GM10847 (cell line): Measurements from ENCODE around the gene ABCA13.

Experiments used
- POLR2A ChIP-seq: IDR thresholded peaks from 2 replicates; pipeline ENCODE4 v1.6.1; 2011; ENCODE audit not compliant: insufficient read length; ENCODE audit errors: extremely low read depth

Gene ABCA13

GRCh38 chr7:48627164-48627563, 455.9 kb downstream of the ABCA13 start:
- TF ChIP-seq POLR2A = no peak

GRCh38 chr7:48628793-48629349, 457.6 kb downstream of the ABCA13 start:
- TF ChIP-seq POLR2A = no peak

GRCh38 chr7:48634116-48634632, 462.9 kb downstream of the ABCA13 start:
- no peak for TF ChIP-seq POLR2A

- TF ChIP-seq POLR2A = no peak
These were observed 464.5 kb downstream of the ABCA13 start for GRCh38 chr7:48635796-48636195.

GRCh38 chr7:48636391-48637015, 465.2 kb downstream of the ABCA13 start:
- no peak for TF ChIP-seq POLR2A

GRCh38 chr7:48637382-48637781, 466.1 kb downstream of the ABCA13 start:
- no peak for TF ChIP-seq POLR2A

- no peak for TF ChIP-seq POLR2A
These were observed 466.8 kb downstream of the ABCA13 start for GRCh38 chr7:48638041-48638440.

GRCh38 chr7:48643431-48644013, 472.3 kb downstream of the ABCA13 start:
- TF ChIP-seq POLR2A = no peak

- no peak for TF ChIP-seq POLR2A
These were observed 486.9 kb downstream of the ABCA13 start for GRCh38 chr7:48658138-48658537.

- TF ChIP-seq POLR2A = no peak
These were observed 489.1 kb downstream of the ABCA13 start for GRCh38 chr7:48660306-48660870.

GRCh38 chr7:48664241-48664640, 493.0 kb downstream of the ABCA13 start:
- no peak for TF ChIP-seq POLR2A

GRCh38 chr7:48665353-48666135, 494.3 kb downstream of the ABCA13 start:
- no peak for TF ChIP-seq POLR2A

GRCh38 chr7:48667407-48667806, 496.1 kb downstream of the ABCA13 start:
- TF ChIP-seq POLR2A = no peak

- TF ChIP-seq POLR2A = no peak
These were observed 500.4 kb downstream of the ABCA13 start for GRCh38 chr7:48671656-48672055.

GRCh38 chr7:48681006-48681405, 509.7 kb downstream of the ABCA13 start:
- TF ChIP-seq POLR2A = no peak

GRCh38 chr7:48691788-48692187, 520.5 kb downstream of the ABCA13 start:
- no peak for TF ChIP-seq POLR2A
